GM23338 (cell line): Measurements from ENCODE around the gene ERO1B. TPM values are rescaled to one million over a fixed set of nuclear protein-coding genes. Genes with fewer than 3 reads are reported as not detected.

Experiments
- ATAC-seq: fragments of 200-7000 bp; cut with Tn5 transposase; 3 replicates; pipeline ENCODE4 v1.9.1; 2020
- DNase-seq: peaks from one replicate; pipeline ENCODE4 v3.0.0-alpha.2; 2015; ENCODE audit warnings: low spot score
- H2AFZ ChIP-seq: fragments of 200-600 bp; sonication (generic); 2 replicates; pipeline ENCODE4 v1.8.0; 2016; ENCODE audit warnings: antibody characterized with exemption, mild to moderate bottlenecking, moderate library complexity
- H3F3A ChIP-seq: fragments of 200-600 bp; sonication (generic); replicated peaks from 2 replicates; pipeline ENCODE4 v1.8.0; 2017; ENCODE audit warnings: antibody characterized with exemption, mixed run types, low read depth
- H3K27ac ChIP-seq: fragments of 200-600 bp; sonication (generic); 2 replicates; pipeline ENCODE4 v1.6.1; 2016; ENCODE audit warnings: low read depth
- H3K27me3 ChIP-seq: fragments of 200-600 bp; sonication (generic); 2 replicates; pipeline ENCODE4 v1.8.0; 2016; ENCODE audit warnings: mild to moderate bottlenecking, mixed run types, moderate library complexity; ENCODE audit not compliant: insufficient read depth
- H3K36me3 ChIP-seq: fragments of 200-600 bp; sonication (generic); 2 replicates; pipeline ENCODE4 v1.8.0; 2016; ENCODE audit warnings: mild to moderate bottlenecking; ENCODE audit not compliant: insufficient read depth
- H3K4me1 ChIP-seq: fragments of 200-600 bp; sonication (generic); 2 replicates; pipeline ENCODE4 v1.8.0; 2016; ENCODE audit warnings: mild to moderate bottlenecking, moderate library complexity; ENCODE audit not compliant: insufficient read depth
- H3K4me2 ChIP-seq: fragments of 200-600 bp; sonication (generic); 2 replicates; pipeline ENCODE4 v1.7.1; 2017; ENCODE audit warnings: mixed run types
- H3K4me3 ChIP-seq: fragments of 200-600 bp; sonication (generic); 2 replicates; pipeline ENCODE4 v1.6.1; 2016; ENCODE audit warnings: mixed run types
- H3K79me2 ChIP-seq: fragments of 200-600 bp; sonication (generic); replicated peaks from 2 replicates; pipeline ENCODE4 v1.8.0; 2017; ENCODE audit warnings: mild to moderate bottlenecking; ENCODE audit not compliant: insufficient read depth
- H3K9me2 ChIP-seq: fragments of 200-600 bp; sonication (generic); 2 replicates; pipeline ENCODE4 v1.8.0; 2017; ENCODE audit not compliant: insufficient read depth
- H4K20me1 ChIP-seq: fragments of 200-600 bp; sonication (generic); replicated peaks from 2 replicates; pipeline ENCODE4 v1.8.0; 2017; ENCODE audit warnings: mild to moderate bottlenecking; ENCODE audit not compliant: insufficient read depth
- H3K27ac Mint-ChIP-seq: 2 replicates; pipeline ENCODE4 v1.8.0; 2020; ENCODE audit warnings: inconsistent platforms, mild to moderate bottlenecking, moderate library complexity, mixed read lengths
- H3K27me3 Mint-ChIP-seq: 3 replicates; pipeline ENCODE4 v1.8.0; 2022; ENCODE audit warnings: low read depth, mild to moderate bottlenecking, moderate library complexity, mixed read lengths, inconsistent platforms; ENCODE audit not compliant: insufficient read depth, poor library complexity
- H3K36me3 Mint-ChIP-seq: 3 replicates; pipeline ENCODE4 v1.8.0; 2021; ENCODE audit warnings: low read depth, mild to moderate bottlenecking, inconsistent platforms, moderate library complexity, mixed read lengths
- H3K4me1 Mint-ChIP-seq: 3 replicates; pipeline ENCODE4 v1.8.0; 2020; ENCODE audit warnings: mild to moderate bottlenecking, inconsistent platforms, mixed read lengths
- H3K4me3 Mint-ChIP-seq: 3 replicates; pipeline ENCODE4 v1.8.0; 2021; ENCODE audit warnings: moderate library complexity, mild to moderate bottlenecking, inconsistent platforms, mixed read lengths
- H3K9me3 Mint-ChIP-seq: 3 replicates; pipeline ENCODE4 v1.8.0; 2020; ENCODE audit warnings: moderate library complexity, mild to moderate bottlenecking, inconsistent platforms, mixed read lengths
- CREB1 ChIP-seq: fragments of 250-450 bp; sonication (Bioruptor Pico); IDR thresholded peaks from 2 replicates; pipeline ENCODE4 v1.5.0; 2020; ENCODE audit warnings: low read depth, mild to moderate bottlenecking, moderate library complexity
- CTCF ChIP-seq, 2 experiments: fragments of 200-600 bp in 1 of 2; sonication (generic) in 1 of 2; conservative IDR thresholded peaks; 2 replicates each; pipeline versions ENCODE4 v1.5.1 to v1.6.1; 2016 to 2017; ENCODE audit warnings: antibody characterized with exemption in 2 of 2, low read depth in 2 of 2, mild to moderate bottlenecking in 2 of 2, moderate library complexity in 1 of 2
- ETS1 ChIP-seq: IDR thresholded peaks from 2 replicates; pipeline ENCODE4 v1.6.1; 2016; ENCODE audit warnings: antibody characterized with exemption
- EZH2 ChIP-seq: fragments of 200-600 bp; sonication (generic); IDR thresholded peaks from one replicate; pipeline ENCODE4 v1.8.0; 2017; ENCODE audit warnings: antibody characterized with exemption, mild to moderate bottlenecking, low read depth; ENCODE audit not compliant: unreplicated experiment
- EZH2phosphoT487 ChIP-seq: fragments of 200-600 bp; sonication (generic); IDR thresholded peaks from one replicate; pipeline ENCODE4 v1.8.1; 2018; ENCODE audit warnings: antibody characterized with exemption; ENCODE audit not compliant: unreplicated experiment
- JUNB ChIP-seq: IDR thresholded peaks from one replicate; pipeline ENCODE4 v1.6.1; 2016; ENCODE audit warnings: antibody characterized with exemption; ENCODE audit not compliant: unreplicated experiment
- NANOG ChIP-seq: IDR thresholded peaks from 2 replicates; pipeline ENCODE4 v1.6.1; 2016; ENCODE audit warnings: antibody characterized with exemption, borderline replicate concordance
- POLR2AphosphoS5 ChIP-seq: IDR thresholded peaks from 2 replicates; pipeline ENCODE4 v1.6.1; 2016; ENCODE audit warnings: antibody characterized with exemption, low read depth
- REST ChIP-seq: IDR thresholded peaks from one replicate; pipeline ENCODE4 v1.6.1; 2018; ENCODE audit warnings: antibody characterized with exemption; ENCODE audit not compliant: unreplicated experiment
- STAT1 ChIP-seq: IDR thresholded peaks from one replicate; pipeline ENCODE4 v1.6.1; 2016; ENCODE audit warnings: antibody characterized with exemption; ENCODE audit not compliant: unreplicated experiment
- ZNF114 ChIP-seq: fragments of 250-450 bp; sonication (Bioruptor Pico); IDR thresholded peaks from 2 replicates; pipeline ENCODE4 v1.5.0; 2020; ENCODE audit warnings: mild to moderate bottlenecking, moderate library complexity
- ZNF331 ChIP-seq: fragments of 250-450 bp; sonication (Bioruptor Pico); IDR thresholded peaks from 2 replicates; pipeline ENCODE4 v1.5.0; 2020; ENCODE audit warnings: low read depth, mild to moderate bottlenecking, moderate library complexity
- ZNF462 ChIP-seq: fragments of 250-450 bp; sonication (Bioruptor Pico); IDR thresholded peaks from 2 replicates; pipeline ENCODE4 v1.5.0; 2020; ENCODE audit warnings: mild to moderate bottlenecking, moderate library complexity
- polyA plus RNA-seq: library from polyadenylated mRNA; unstranded; fragments of >200 nt; fragmentation: Nextera tagmentation; extraction: Ambion mirVana; gene quantifications from 2 replicates; pipeline ENCODE4 v1.2.1, GENCODE V29; 2016
- total RNA-seq: library from RNA; depleted of rRNA; stranded (reverse); fragments of >200 nt; shearing (Covaris generic); gene quantifications from 2 replicates; pipeline ENCODE4 v1.2.3, GENCODE V29; 2014

Gene ERO1B
- total and polyA plus RNA-seq, 2 experiments from 2014 or later: 2.4 to 3.6 TPM

- Mint-ChIP-seq H3K9me3 (no peaks in the 10 kb centered on the region), H3K4me3 (no peak overlapping the region), H3K4me1 (peaks cover 9% of the 10 kb centered on the region; the same call in 2 of the 3 replicates), H3K27ac (no peak overlapping the region), H3K27me3 (peaks cover 3% of the 10 kb centered on the region), H3K36me3 (no peaks in the 10 kb centered on the region)
- Histone ChIP-seq H3K4me3 (no peak overlapping the region), H3K36me3 (no peaks in the 10 kb centered on the region), H3K27ac (no peak overlapping the region), H3F3A (no peaks in the 10 kb centered on the region), H3K9me2 (no peaks in the 10 kb centered on the region), H3K79me2 (no peaks in the 10 kb centered on the region), H4K20me1 (no peaks in the 10 kb centered on the region), H2AFZ (peak overlapping the region; percentile 8; the same call in 1 of the 2 replicates), H3K4me2 (no peak overlapping the region), H3K4me1 (peaks cover 12% of the 10 kb centered on the region; the same call in 1 of the 2 replicates), H3K27me3 (no peaks in the 10 kb centered on the region)
- no peak for ATAC-seq
- TF ChIP-seq NANOG: no peak
- TF ChIP-seq ZNF114 (CRISPR knock-in tag): no peak
- TF ChIP-seq ZNF331 (CRISPR knock-in tag): no peak
- no peak for TF ChIP-seq STAT1
- TF ChIP-seq ETS1: no peak
- TF ChIP-seq EZH2: no peak
- TF ChIP-seq CREB1 (CRISPR knock-in tag): no peak
- TF ChIP-seq POLR2AphosphoS5: no peak
- TF ChIP-seq JUNB: no peak
- TF ChIP-seq REST: no peak
- TF ChIP-seq ZNF462 (CRISPR knock-in tag): no peak
- TF ChIP-seq EZH2phosphoT487: no peak
- TF ChIP-seq CTCF (conservative IDR thresholded peaks at IDR 0.05; ENCODE audit: low read depth in 2 of 2): no peak
- DNase-seq: no peak
Measured at GRCh38 chr1:236289492-236290131, 7.9 kb upstream of the ERO1B start.
